SKM-1 treated with dmso at 0.1 percent for 144 hours (cell line): Measurements from ENCODE around the gene SDHAF4.
"Not testable (repeated sequence)": the region's sequence is repeated elsewhere in the genome, so short reads cannot be mapped to it uniquely, and the experiment has no call there.

Source experiments
- DNase-seq: peaks from one replicate; lab custom pipeline; 2025; ENCODE audit not compliant: unreplicated experiment; lab: John Stamatoyannopoulos, UW

The SDHAF4 gene

DNA sequence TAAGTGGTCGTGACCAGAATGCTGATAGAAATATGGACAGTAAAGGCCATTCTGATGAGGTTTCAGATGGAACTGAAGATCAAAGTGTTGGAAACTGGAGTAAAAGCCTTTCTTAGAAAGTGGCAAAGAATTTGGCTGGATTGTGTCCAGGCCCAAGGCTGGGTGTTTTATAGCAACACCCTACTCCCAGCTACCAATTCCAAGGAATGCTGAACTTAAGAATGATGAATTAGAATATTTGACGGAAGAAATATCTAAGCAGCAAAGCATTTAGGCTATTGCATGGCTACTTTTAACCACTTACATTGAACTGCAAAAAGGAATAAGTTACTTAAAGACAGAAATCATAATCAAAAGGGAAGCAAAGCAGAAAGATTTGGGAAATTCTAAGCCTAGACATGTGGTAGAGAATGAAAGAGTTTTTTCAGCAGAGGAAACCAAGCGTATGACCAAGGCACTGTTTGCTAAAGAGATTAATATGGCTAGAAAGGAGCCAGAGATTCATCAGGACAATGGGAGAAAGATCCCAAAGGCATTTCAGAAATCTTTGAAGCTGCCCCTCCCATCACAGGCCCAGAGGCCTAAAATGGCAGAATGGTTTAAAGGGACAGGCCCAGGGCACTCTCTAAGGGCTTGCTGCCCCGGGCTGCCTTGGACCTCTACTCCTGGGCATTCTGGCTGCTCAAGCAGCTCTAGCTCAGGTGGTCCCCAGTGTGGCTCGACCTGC lies 25.8 kb downstream of the SDHAF4 start:
- no peak for DNase-seq

DNA sequence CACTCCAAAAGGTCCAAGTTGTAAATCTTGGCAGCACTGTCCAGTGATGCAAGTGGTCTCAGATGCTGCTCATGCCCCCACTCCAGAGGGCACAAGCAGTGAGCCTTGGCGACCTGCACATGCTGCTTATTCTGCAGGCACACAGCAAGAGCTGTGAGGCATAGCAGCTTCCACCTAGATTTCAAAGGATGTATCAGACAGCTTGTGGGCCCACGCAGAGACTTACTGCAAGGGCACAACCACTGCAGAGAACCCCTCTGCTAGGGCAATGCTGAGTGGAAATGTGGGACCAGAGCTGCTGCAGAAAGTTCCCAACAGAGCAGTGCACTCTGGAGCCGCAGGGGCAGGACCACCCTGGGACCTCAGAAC lies 26.4 kb downstream of the SDHAF4 start:
- no peak for DNase-seq

GRCh38 chr6:70599187-70599586 lies 32.5 kb downstream of the SDHAF4 start:
- no peak for DNase-seq

GRCh38 chr6:70601014-70601413 lies 34.3 kb downstream of the SDHAF4 start:
- DNase-seq: no peak

GRCh38 chr6:70604254-70604653 lies 37.5 kb downstream of the SDHAF4 start:
- no peak for DNase-seq

DNA sequence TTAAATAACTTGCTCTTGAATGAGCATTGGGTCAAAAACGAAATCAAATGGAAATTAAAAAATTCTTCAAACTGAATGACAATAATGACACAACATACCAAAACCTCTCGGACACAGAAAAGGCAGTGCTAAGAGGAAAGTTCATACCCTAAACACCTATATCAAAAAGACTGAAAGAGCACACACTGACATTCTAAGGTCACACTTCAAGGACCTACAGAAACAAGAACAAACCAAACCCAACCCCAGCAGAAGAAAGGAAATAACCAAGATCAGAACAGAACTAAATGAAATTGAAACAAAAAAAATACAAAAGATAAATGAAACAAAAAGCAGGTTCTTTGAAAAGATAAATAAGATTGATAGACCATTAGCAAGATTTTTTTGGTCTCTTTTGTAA lies 40.6 kb downstream of the SDHAF4 start:
- not testable (repeated sequence) for DNase-seq

GRCh38 chr6:70609181-70609580 lies 42.5 kb downstream of the SDHAF4 start:
- not testable (repeated sequence) for DNase-seq

DNA sequence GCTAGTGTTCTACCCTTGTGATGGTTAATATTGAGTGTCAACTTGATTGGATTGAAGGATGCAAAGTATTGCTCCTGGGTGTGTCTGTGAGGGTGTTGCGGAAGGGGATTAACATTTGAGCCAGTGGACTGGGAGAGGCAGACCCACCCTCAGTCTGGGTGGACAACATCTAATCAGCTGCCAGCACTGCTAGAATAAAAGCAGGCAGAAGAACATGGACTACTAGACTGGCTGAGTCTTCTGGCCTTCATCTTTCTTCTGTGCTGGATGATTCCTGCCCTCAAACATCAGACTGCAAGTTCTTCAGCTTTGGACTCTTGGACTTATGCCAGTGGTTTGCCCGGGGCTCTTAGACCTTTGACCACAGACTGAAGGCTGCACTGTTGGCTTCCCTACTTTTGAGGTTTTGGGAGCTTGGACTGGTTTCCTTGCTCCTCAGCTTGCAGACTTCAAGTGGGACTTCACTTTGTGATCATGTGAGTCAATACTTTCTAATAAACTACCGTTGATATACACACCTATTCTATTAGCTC lies 50.1 kb downstream of the SDHAF4 start:
- no peak for DNase-seq

DNA sequence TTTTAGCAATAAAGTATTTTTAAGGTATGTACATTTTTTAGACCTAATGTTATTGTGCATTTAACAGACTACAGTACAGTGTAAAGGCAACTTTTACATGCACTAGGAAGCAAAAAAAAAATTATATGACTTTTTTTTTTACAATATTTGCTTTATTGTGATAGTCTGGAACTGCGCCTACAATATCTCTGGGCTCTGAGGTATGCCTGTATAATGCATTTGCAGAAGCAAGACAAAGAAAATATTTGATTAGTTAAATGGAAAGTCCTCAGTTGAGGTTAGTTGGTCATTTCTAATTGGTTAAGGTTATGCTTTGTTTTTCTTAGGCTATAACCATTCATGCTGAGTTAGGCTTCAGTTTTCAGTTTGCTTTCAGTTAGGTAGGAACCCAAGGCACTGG lies 54.0 kb downstream of the SDHAF4 start:
- no peak for DNase-seq

- no peak for DNase-seq
These were observed 55.7 kb downstream of the SDHAF4 start for GRCh38 chr6:70622461-70622860.

DNA sequence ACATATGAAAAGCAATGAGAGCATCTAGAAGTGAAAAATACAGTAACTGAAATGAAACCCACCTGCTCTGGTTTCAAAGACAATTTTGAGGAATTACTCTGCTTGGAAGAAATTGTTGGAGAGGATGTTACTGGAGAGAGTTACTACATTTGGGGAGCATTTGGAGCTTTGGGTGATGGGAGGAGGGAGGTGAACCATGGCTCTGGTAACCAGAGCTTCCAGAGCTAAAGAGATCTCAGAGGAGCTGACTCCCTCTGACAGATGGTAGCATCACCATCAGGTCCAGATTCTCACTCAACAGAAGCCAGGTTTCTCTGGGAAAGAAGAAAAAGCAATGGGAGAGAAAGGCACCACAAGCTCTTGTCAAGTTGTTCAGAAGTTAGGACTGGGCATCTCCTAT lies 58.7 kb downstream of the SDHAF4 start:
- DNase-seq: no peak

- no peak for DNase-seq
These were observed 60.9 kb downstream of the SDHAF4 start for GRCh38 chr6:70627500-70628254.

DNA sequence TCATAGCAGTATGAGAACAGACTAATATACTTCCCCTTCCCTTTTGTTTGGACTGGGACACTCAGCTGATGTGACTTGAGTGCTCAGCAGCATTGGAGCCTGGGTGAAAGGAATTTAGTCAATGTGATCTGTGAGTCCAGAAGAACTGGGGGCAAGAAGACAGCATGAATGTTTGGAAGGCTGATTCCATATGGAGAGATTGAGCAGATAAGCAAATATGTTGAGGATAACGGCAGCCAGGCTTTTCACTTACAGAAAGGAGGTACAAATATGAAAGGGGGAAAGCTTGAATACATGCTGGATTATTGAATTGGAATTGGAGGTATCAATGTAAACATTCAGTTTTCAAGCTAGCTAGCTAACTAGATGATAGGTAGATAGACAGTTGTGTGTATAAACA lies 63.2 kb downstream of the SDHAF4 start:
- no peak for DNase-seq

DNA sequence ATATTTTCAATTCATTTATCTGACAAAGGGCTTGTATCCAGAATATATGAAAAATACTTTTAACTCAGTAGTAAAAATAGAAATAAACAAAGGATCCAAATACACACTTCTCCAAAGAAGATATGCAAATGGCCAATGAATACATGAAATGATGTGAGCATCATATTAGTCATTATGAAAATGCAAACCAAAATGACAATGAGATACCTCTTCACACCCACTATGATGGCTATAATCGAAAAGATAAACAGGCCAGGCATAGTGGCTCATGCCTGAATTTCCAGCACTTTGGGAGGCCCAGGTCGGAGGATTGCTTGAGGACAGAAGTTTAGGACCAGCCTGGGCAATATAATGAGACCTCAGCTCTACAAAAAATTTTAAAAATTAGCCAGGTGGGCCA lies 67.1 kb downstream of the SDHAF4 start:
- DNase-seq: no peak

DNA sequence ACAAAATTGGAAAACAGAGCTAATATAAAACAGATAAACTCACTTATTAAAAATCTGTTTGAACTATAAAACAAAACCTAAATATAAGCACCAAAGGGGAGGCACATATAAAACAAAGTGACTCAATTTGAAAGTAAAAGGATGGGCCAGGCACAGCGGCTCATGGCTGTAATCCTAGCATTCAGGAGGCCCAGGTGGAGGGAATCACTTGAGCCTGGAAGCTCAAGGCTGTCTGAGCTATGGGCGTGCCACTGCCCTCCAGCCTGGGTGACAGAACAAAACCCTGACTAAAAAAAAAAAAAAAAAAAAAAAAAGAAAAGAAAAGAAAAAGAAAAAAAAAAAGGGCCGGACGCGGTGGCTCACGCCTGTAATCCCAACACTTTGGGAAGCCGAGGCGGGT lies 69.9 kb downstream of the SDHAF4 start:
- no peak for DNase-seq

DNA sequence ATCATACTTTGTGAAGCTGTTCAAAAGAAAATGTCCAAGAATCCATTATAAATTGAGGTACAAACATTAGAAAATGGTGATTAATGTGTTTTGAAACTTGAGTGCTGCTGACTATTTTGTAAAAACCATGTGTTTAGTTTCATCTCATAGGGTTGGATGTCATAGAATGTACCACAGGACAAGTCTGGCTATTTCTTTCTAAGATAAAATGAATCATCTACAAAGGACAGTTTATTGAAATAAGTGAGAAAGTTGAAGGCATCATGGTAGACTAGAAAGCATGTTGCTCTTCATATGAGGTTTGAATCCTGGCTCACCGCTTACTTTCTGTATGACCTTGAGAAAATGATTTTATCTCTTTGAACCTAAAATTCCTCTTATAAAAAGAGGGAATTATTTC lies 71.7 kb downstream of the SDHAF4 start:
- DNase-seq: no peak
